Endothelial cell of umbilical vein (primary cell): ENCODE results near the gene PRR5L.
A peak's percentile ranks its signal among the peaks of the same experiment; 100 is the strongest.

Experiments used
- CTCF ChIP-seq, 2 donors: IDR thresholded peaks; 1 replicate in 1 of 2; 2 replicates in 1 of 2; pipeline ENCODE4 v1.5.1; 2011; ENCODE audit warnings: low read length in 2 of 2, mild to moderate bottlenecking in 2 of 2, moderate library complexity in 2 of 2, control low read depth in 1 of 2, inconsistent platforms in 1 of 2, low read depth in 1 of 2; ENCODE audit not compliant: insufficient read depth in 1 of 2; ENCODE audit errors: extremely low read depth in 1 of 2
- POLR2A ChIP-seq: IDR thresholded peaks from 2 replicates; pipeline ENCODE4 v1.6.1; 2012; ENCODE audit warnings: low read depth, mild to moderate bottlenecking, control low read depth, low read length

- peak; percentile 63 to 66 for TF ChIP-seq CTCF (IDR thresholded peaks at IDR 0.05; ENCODE audit: extremely low read depth in 1 of 2, insufficient read depth in 1 of 2, low read depth in 1 of 2, low read length in 2 of 2)
- TF ChIP-seq POLR2A: no peak
Observed at GRCh38 chr11:36492724-36493304, 196.7 kb downstream of the PRR5L start.
